HCT116 (cell line): Measurements from ENCODE around the gene FHOD3. TPM values are rescaled to one million over a fixed set of nuclear protein-coding genes. Genes with fewer than 3 reads are reported as not detected.
A peak's percentile ranks its signal among the peaks of the same experiment; 100 is the strongest.

Experiments used
- ATAC-seq: fragments of 200-7000 bp; cut with Tn5 transposase; 2 replicates; pipeline ENCODE4 v1.9.1; 2020; ENCODE audit warnings: mild to moderate bottlenecking, moderate library complexity
- BruUV-seq: library from RNA; stranded (reverse); fragments of 400-500 nt; replicated peaks from 2 replicates; lab custom pipeline; 2021; lab: Mats Ljungman, UMichigan
- CTCF ChIA-PET: fragments of 300-600 bp; sonication (Branson Sonifier 250); formaldehyde crosslinking; loops from one replicate; lab custom pipeline; 2021; ENCODE audit warnings: antibody characterized with exemption; lab: Charles Lee
- POLR2A ChIA-PET: fragments of 300-600, 350-600 bp; sonication (Branson Sonifier 250); formaldehyde crosslinking; loops from one replicate; lab custom pipeline; 2021; ENCODE audit warnings: antibody characterized with exemption; lab: Charles Lee
- RAD21 ChIA-PET, 2 experiments: fragments of 300-600 bp; sonication (Branson Sonifier 250); formaldehyde crosslinking; loops; one replicate each; lab custom pipeline; 2023; ENCODE audit warnings: low total read pairs in 2 of 2; ENCODE audit not compliant: uncharacterized antibody in 2 of 2, unreplicated experiment in 2 of 2, low non-redundant PET in 1 of 2; lab: Charles Lee
- DNase-seq: peaks from one replicate; pipeline ENCODE4 v3.0.0-alpha.2; 2010; ENCODE audit warnings: low read depth, low spot score
- H2AFZ ChIP-seq: fragments of 200-600 bp; shearing (Covaris generic), sonication (generic); 2 replicates; pipeline ENCODE4 v1.6.1; 2017; ENCODE audit warnings: low read depth, mixed run types, mixed read lengths, antibody characterized with exemption, low read length; ENCODE audit not compliant: poor library complexity, severe bottlenecking
- H3K27ac ChIP-seq: 2 replicates; pipeline ENCODE4 v1.5.1; 2012; ENCODE audit warnings: low read depth, low read length
- H3K27me3 ChIP-seq: fragments of 200-600 bp; sonication (generic); 2 replicates; pipeline ENCODE4 v1.6.1; 2016; ENCODE audit warnings: mixed run types, low read length, mixed read lengths; ENCODE audit not compliant: insufficient read depth
- H3K36me3 ChIP-seq, 2 experiments: fragments of 200-500 bp in 1 of 2; fragments of 200-600 bp in 1 of 2; sonication (Bioruptor generic) in 1 of 2; sonication (generic) in 1 of 2; 2 replicates each; pipeline versions ENCODE4 v1.5.1 to v1.6.1; 2014 to 2016; ENCODE audit warnings: low read length in 2 of 2, inconsistent platforms in 1 of 2, mixed read lengths in 1 of 2, mixed run types in 1 of 2; ENCODE audit not compliant: insufficient read depth in 2 of 2, control insufficient read depth in 1 of 2
- H3K4me1 ChIP-seq, 2 experiments: fragments of 200-600 bp in 1 of 2; sonication (generic) in 1 of 2; 2 replicates each; pipeline versions ENCODE4 v1.5.1 to v1.6.1; 2012 to 2017; ENCODE audit warnings: low read length in 2 of 2, inconsistent platforms in 1 of 2, mild to moderate bottlenecking in 1 of 2, mixed read lengths in 1 of 2, mixed run types in 1 of 2, moderate library complexity in 1 of 2; ENCODE audit not compliant: insufficient read depth in 2 of 2, control insufficient read depth in 1 of 2
- H3K4me2 ChIP-seq: fragments of 200-600 bp; sonication (generic); 2 replicates; pipeline ENCODE4 v1.6.1; 2017; ENCODE audit warnings: mixed run types, low read length, mixed read lengths
- H3K4me3 ChIP-seq, 2 experiments: fragments of 200-600 bp in 1 of 2; sonication (generic) in 1 of 2; replicated peaks in 1 of 2; 2 replicates each; pipeline ENCODE4 v1.5.1; 2011 to 2016; ENCODE audit warnings: low read length in 2 of 2, control low read depth in 1 of 2, low read depth in 1 of 2, mild to moderate bottlenecking in 1 of 2, mixed read lengths in 1 of 2, mixed run types in 1 of 2
- H3K79me2 ChIP-seq: fragments of 200-600 bp; sonication (generic); 2 replicates; pipeline ENCODE4 v1.6.1; 2017; ENCODE audit warnings: mild to moderate bottlenecking, mixed run types, low read length, moderate library complexity, mixed read lengths; ENCODE audit not compliant: insufficient read depth
- H3K9ac ChIP-seq: fragments of 200-600 bp; sonication (generic); 2 replicates; pipeline ENCODE4 v1.6.1; 2016; ENCODE audit warnings: low read length, mixed read lengths
- H3K9me2 ChIP-seq: fragments of 200-600 bp; sonication (generic), shearing (Covaris generic); 2 replicates; pipeline ENCODE4 v1.6.1; 2017; ENCODE audit warnings: mixed run types, mild to moderate bottlenecking, moderate library complexity; ENCODE audit not compliant: insufficient read depth
- H3K9me3 ChIP-seq, 2 experiments: fragments of 200-500 bp in 1 of 2; fragments of 200-600 bp in 1 of 2; sonication (Bioruptor generic) in 1 of 2; sonication (generic) in 1 of 2; 2 replicates each; pipeline ENCODE4 v1.6.1; 2014 to 2017; ENCODE audit warnings: low read length in 2 of 2, mixed read lengths in 2 of 2, inconsistent platforms in 1 of 2, low read depth in 1 of 2, mild to moderate bottlenecking in 1 of 2, mixed run types in 1 of 2, moderate library complexity in 1 of 2; ENCODE audit not compliant: control insufficient read depth in 1 of 2, insufficient read depth in 1 of 2
- H4K20me1 ChIP-seq: fragments of 200-600 bp; sonication (generic), shearing (Covaris generic); 2 replicates; pipeline ENCODE4 v1.6.1; 2017; ENCODE audit warnings: mixed run types, mild to moderate bottlenecking, moderate library complexity; ENCODE audit not compliant: insufficient read depth
- ELF1 ChIP-seq: IDR thresholded peaks from 2 replicates; pipeline ENCODE4 v1.6.1; 2012; ENCODE audit warnings: low read depth, borderline replicate concordance
- EZH2phosphoT487 ChIP-seq: fragments of 200-600 bp; IDR thresholded peaks from 2 replicates; pipeline ENCODE4 v1.6.1; 2018; ENCODE audit warnings: antibody characterized with exemption, borderline replicate concordance
- FOSL1 ChIP-seq: IDR thresholded peaks from 2 replicates; pipeline ENCODE4 v1.6.1; 2012; ENCODE audit warnings: low read depth
- POLR2AphosphoS5 ChIP-seq: IDR thresholded peaks from 2 replicates; pipeline ENCODE4 v1.6.1; 2011; ENCODE audit warnings: mild to moderate bottlenecking, low read depth, low read length, moderate library complexity
- SIN3A ChIP-seq: IDR thresholded peaks from 2 replicates; pipeline ENCODE4 v1.6.1; 2012; ENCODE audit warnings: low read depth
- intact Hi-C: fragments of 100-400 bp; cut with micrococcal nuclease; formaldehyde crosslinking; loops from 2 replicates; pipeline ENCODE4 v1.10.0; 2022
- total RNA-seq: library from RNA; stranded (reverse); gene quantifications from one replicate; pipeline ENCODE4 v1.2.1, GENCODE V29; 2021; ENCODE audit not compliant: unreplicated experiment
- TF ChIP-seq, protein P1 (sequence below), 3 experiments: fragments of 200-600 bp in 1 of 3; sonication (generic) in 1 of 3; IDR thresholded peaks in 2 of 3; conservative IDR thresholded peaks in 1 of 3; 2 replicates each; pipeline ENCODE4 v1.5.1; 2012 to 2017; ENCODE audit warnings: low read depth in 2 of 3, low read length in 2 of 3, antibody characterized with exemption in 1 of 3, borderline replicate concordance in 1 of 3, control low read depth in 1 of 3, mild to moderate bottlenecking in 1 of 3, mixed read lengths in 1 of 3, mixed run types in 1 of 3, moderate library complexity in 1 of 3; ENCODE audit not compliant: insufficient read depth in 1 of 3
- TF ChIP-seq, protein P2 (sequence below): IDR thresholded peaks from 2 replicates; pipeline ENCODE4 v1.6.1; 2012

The FHOD3 gene
- total RNA-seq, 1 experiment from 2014 or later, result 4.0 TPM

DNA sequence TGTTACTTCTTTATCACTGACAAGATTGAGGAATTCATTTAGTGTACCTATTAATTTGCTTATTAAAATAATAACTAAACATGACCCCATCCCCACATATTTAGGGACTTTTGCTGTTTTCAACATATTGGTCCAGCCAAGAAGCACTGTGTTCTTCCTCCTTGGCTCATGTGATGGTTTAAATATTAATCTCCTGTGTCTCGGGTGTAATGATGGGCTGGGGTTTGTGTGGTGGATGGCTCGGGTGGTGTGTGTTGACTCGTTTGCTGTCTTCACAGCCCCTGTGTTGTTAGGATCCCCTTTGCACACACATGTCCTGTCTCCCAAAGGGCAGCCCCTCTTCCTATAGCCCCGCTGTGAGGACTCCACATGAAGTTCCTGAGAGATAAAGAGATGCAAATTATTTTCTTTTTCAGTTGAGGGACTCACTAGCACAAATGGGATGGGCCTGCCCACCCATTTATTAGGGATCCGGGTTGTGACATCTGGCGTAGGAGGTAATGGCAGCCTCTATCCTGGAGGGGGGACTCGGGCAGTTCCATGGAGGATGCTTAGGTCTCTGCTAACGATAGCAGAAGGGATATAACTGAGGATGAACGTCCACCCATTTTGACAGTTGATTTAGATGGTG, 53.4 kb downstream of the FHOD3 start (continued):
- TF ChIP-seq, protein P1, sequence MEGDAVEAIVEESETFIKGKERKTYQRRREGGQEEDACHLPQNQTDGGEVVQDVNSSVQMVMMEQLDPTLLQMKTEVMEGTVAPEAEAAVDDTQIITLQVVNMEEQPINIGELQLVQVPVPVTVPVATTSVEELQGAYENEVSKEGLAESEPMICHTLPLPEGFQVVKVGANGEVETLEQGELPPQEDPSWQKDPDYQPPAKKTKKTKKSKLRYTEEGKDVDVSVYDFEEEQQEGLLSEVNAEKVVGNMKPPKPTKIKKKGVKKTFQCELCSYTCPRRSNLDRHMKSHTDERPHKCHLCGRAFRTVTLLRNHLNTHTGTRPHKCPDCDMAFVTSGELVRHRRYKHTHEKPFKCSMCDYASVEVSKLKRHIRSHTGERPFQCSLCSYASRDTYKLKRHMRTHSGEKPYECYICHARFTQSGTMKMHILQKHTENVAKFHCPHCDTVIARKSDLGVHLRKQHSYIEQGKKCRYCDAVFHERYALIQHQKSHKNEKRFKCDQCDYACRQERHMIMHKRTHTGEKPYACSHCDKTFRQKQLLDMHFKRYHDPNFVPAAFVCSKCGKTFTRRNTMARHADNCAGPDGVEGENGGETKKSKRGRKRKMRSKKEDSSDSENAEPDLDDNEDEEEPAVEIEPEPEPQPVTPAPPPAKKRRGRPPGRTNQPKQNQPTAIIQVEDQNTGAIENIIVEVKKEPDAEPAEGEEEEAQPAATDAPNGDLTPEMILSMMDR (IDR thresholded peaks at IDR 0.05 in 2 of 3, conservative IDR thresholded peaks at IDR 0.05 in 1 of 3; ENCODE audit: borderline replicate concordance in 1 of 3, insufficient read depth in 1 of 3, low read depth in 2 of 3, low read length in 2 of 3), result no peak
- no peak for TF ChIP-seq SIN3A
- TF ChIP-seq ELF1, result no peak
- TF ChIP-seq POLR2AphosphoS5, result no peak
- TF ChIP-seq, protein P2, sequence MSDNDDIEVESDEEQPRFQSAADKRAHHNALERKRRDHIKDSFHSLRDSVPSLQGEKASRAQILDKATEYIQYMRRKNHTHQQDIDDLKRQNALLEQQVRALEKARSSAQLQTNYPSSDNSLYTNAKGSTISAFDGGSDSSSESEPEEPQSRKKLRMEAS, result no peak
- TF ChIP-seq, all 23 proteins: peak for 0

DNA sequence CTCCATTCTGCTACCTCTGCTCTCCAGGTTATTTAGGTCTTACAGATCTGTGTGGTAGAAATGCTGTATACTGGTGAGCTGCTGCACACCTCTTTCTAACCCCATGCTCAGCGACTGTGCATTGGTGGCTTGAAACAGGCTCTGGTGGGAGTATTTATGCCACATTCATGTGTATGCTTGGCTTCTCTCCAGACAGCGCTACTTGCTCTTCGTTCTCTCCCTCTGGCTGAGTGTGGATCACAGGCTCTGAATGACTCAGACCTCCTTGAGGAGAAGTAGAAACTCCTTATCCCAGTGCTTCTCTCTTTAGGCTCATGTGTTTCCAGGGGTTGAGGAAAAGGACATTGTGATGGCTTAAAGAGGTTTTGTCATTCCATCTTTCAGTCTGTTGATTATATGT, 54.9 kb downstream of the FHOD3 start:
- Histone ChIP-seq H3K9ac (no peak overlapping the region), H3K4me1 (peaks cover 0 to 18% of the 10 kb centered on the region in 2 experiments; a peak in 3 of 4 replicates), H3K4me2 (no peak overlapping the region), H3K9me3 (no peaks in the 10 kb centered on the region), H3K36me3 (no peaks in the 10 kb centered on the region), H3K9me2 (no peaks in the 10 kb centered on the region), H4K20me1 (no peaks in the 10 kb centered on the region), H3K79me2 (no peaks in the 10 kb centered on the region), H3K27ac (no peak overlapping the region), H2AFZ (no peak overlapping the region), H3K27me3 (no peaks in the 10 kb centered on the region), H3K4me3 (no peak overlapping the region)
- ChIA-PET POLR2A (no interaction called here), CTCF (no interaction called here), RAD21 (no interaction called here)
- DNase-seq (no peak), ATAC-seq (0 out of 2 replicates have a peak, but pooled peaks have one; percentile 34)
- TF ChIP-seq FOSL1 (0 out of 2 replicates have a peak, but pooled peaks have one; percentile 7), EZH2phosphoT487 (no peak)
- intact Hi-C loops, result no loop called here
- no TSS peak for BruUV-seq
